ENCODE results near the gene PIP5K1C.

The PIP5K1C gene

GRCh38 chr19:3697094-3697493, 3.2 kb downstream of the PIP5K1C start:
- DNase-seq (ENCODE audit: low read depth, low spot score), result no peak
- H3K4me3 ChIP-seq (ENCODE audit: low read length), result no peak overlapping the region

- no peak for DNase-seq (ENCODE audit: low read depth, low spot score)
- no peak overlapping the region for H3K4me3 ChIP-seq (ENCODE audit: low read length)
These were observed 3.6 kb downstream of the PIP5K1C start for GRCh38 chr19:3696660-3696995.

GRCh38 chr19:3695986-3696659, 4.1 kb downstream of the PIP5K1C start:
- no peak overlapping the region for H3K4me3 ChIP-seq (ENCODE audit: low read length)

GRCh38 chr19:3695124-3695733, 5.0 kb downstream of the PIP5K1C start:
- no peak for DNase-seq (ENCODE audit: low read depth, low spot score)
- no peak overlapping the region for H3K4me3 ChIP-seq (ENCODE audit: low read length)

More at GRCh38 chr19:3695986-3696659, 4.1 kb downstream of the PIP5K1C start:
- DNase-seq (ENCODE audit: low read depth, low spot score), result no peak

GRCh38 chr19:3694361-3695123, 5.7 kb downstream of the PIP5K1C start:
- DNase-seq (ENCODE audit: low read depth, low spot score), result no peak
- H3K4me3 ChIP-seq (ENCODE audit: low read length), result no peak overlapping the region

- no peak for DNase-seq (ENCODE audit: low read depth, low spot score)
- H3K4me3 ChIP-seq (ENCODE audit: low read length), result no peak overlapping the region
These were observed 7.0 kb downstream of the PIP5K1C start for GRCh38 chr19:3693025-3693925.

GRCh38 chr19:3692141-3693024, 7.9 kb downstream of the PIP5K1C start:
- no peak overlapping the region for H3K4me3 ChIP-seq (ENCODE audit: low read length)

GRCh38 chr19:3691726-3692125, 8.5 kb downstream of the PIP5K1C start:
- H3K4me3 ChIP-seq (ENCODE audit: low read length), result no peak overlapping the region
- DNase-seq (ENCODE audit: low read depth, low spot score), result no peak

More at GRCh38 chr19:3692141-3693024, 7.9 kb downstream of the PIP5K1C start:
- DNase-seq (ENCODE audit: low read depth, low spot score), result no peak

GRCh38 chr19:3691372-3691716, 8.9 kb downstream of the PIP5K1C start:
- no peak for DNase-seq (ENCODE audit: low read depth, low spot score)
- no peak overlapping the region for H3K4me3 ChIP-seq (ENCODE audit: low read length)

- H3K4me3 ChIP-seq (ENCODE audit: low read length), result no peak overlapping the region
- DNase-seq (ENCODE audit: low read depth, low spot score), result peak; percentile 56
These were observed 9.5 kb downstream of the PIP5K1C start for GRCh38 chr19:3690551-3691371.

- no peak for DNase-seq (ENCODE audit: low read depth, low spot score)
- no peak overlapping the region for H3K4me3 ChIP-seq (ENCODE audit: low read length)
These were observed 12.2 kb downstream of the PIP5K1C start for GRCh38 chr19:3687774-3688706.

GRCh38 chr19:3687393-3687773, 12.9 kb downstream of the PIP5K1C start:
- H3K4me3 ChIP-seq (ENCODE audit: low read length), result no peak overlapping the region

GRCh38 chr19:3684817-3685410, 15.4 kb downstream of the PIP5K1C start:
- H3K4me3 ChIP-seq (ENCODE audit: low read length), result no peak overlapping the region
- no peak for DNase-seq (ENCODE audit: low read depth, low spot score)

More at GRCh38 chr19:3687393-3687773, 12.9 kb downstream of the PIP5K1C start:
- no peak for DNase-seq (ENCODE audit: low read depth, low spot score)

- no peak overlapping the region for H3K4me3 ChIP-seq (ENCODE audit: low read length)
- DNase-seq (ENCODE audit: low read depth, low spot score), result no peak
These were observed 16.0 kb downstream of the PIP5K1C start for GRCh38 chr19:3684054-3684816.

GRCh38 chr19:3683405-3684053, 16.7 kb downstream of the PIP5K1C start:
- DNase-seq (ENCODE audit: low read depth, low spot score), result no peak
- H3K4me3 ChIP-seq (ENCODE audit: low read length), result no peak overlapping the region

Measured in Jurkat, Clone E6-1 (cell line).